NAMALWA (cell line): Measurements from ENCODE around the gene MED19.
A peak's percentile ranks its signal among the peaks of the same experiment; 100 is the strongest.
"Not testable (repeated sequence)": the region's sequence is repeated elsewhere in the genome, so short reads cannot be mapped to it uniquely, and the experiment has no call there.

Experiments used
- DNase-seq: peaks from one replicate; pipeline ENCODE4 v3.0.0-alpha.2; 2015; ENCODE audit warnings: low spot score

MED19 gene

GRCh38 chr11:57711414-57712255 is at the start of gene MED19:
Gene MED19, minus strand, starts transcription at chr11:57712215. Its CDS starts 36 bp downstream, at chr11:57712179.
- DNase-seq = peak; percentile 87

- DNase-seq = no peak
Observed at GRCh38 chr11:57758174-57758573, 46.2 kb upstream of the MED19 start.

- no peak for DNase-seq
Observed at GRCh38 chr11:57752954-57753353, 40.9 kb upstream of the MED19 start.

DNA sequence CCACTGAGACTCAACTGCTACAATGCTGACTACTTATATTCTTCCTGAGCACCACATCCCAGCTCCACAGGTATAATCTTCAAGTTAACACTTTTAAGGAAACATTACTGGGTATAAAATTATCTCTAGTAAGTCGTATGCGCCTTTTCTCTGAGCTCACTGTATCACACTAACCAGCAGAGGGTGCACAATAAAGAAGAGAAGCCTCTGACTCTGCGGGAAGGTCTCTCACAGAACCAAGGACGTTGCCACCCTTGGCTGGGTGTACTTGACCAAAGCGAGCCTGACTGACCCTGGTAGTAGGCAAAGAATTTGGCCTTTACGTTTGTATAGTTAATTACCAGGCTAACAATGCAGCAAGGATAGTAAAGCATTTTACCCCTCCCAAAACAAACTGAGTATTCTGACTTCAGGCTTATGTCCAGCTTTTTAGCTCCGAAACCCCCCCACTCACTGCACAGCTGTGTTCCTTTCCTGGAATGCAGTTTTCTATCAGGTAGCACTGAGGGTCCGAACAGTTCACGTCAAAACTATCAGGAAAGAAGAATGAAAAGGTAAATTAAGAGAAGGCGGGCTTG is 39.8 kb upstream of the MED19 start, which contains the start of gene BTBD18:
TSS of gene BTBD18 (minus strand) at position 144 of the 578 bp plus-strand sequence. CDS start 631 bp downstream, outside the sequence.
- peak; percentile 63 for DNase-seq

- DNase-seq = no peak
Observed at GRCh38 chr11:57751176-57751575, 39.2 kb upstream of the MED19 start.

GRCh38 chr11:57746920-57747319 is 34.9 kb upstream of the MED19 start:
- no peak for DNase-seq

DNA sequence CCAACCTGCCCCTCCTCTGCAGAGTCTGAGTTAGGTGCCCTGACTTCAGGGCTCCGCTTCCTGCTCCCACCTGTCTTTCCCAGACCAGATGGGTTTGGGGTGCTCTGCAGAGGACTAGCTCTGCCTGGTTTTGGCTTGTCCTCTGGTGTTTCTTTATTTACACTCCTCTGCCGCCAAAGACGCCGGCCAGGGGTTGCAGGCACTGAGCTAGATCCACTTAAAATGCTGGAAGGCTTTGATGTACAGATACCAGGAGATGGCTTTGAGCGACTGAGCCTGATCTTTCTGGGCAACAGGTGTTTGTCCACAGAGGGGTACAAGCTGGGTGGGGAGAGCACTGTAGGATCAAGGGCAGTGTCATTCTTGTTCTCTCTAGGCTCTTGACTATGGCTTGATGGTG is 33.2 kb upstream of the MED19 start:
- DNase-seq = no peak

DNA sequence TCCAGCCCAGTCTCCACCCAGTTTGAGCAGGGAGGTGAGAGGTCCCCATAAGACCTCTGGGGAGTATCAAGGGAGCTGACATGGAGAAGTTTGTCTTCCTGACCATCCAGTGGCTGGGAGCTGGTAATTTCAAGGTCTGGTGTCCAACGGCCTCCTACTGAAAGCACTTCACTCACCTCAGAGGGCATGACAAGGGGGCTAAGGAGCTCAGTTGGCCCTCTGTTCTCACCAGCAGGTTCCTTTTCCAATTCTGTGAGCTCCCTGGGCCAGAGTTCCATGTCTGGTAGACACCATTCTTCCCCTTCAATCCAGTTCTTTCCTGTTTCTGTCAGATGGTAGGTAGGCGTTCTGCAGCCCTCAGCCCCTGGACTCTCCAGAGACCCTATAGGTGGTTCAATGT is 32.3 kb upstream of the MED19 start:
- DNase-seq = no peak

- DNase-seq = no peak
Observed at GRCh38 chr11:57742087-57742452, 30.1 kb upstream of the MED19 start.

- peak; percentile 97 for DNase-seq
Observed at GRCh38 chr11:57741132-57742086, 29.4 kb upstream of the MED19 start, which contains the start of gene SELENOH. Gene SELENOH, plus strand, starts transcription at chr11:57741491. Its CDS starts 105 bp downstream, at chr11:57741596.

- DNase-seq = no peak
Observed at GRCh38 chr11:57735619-57736298, 23.7 kb upstream of the MED19 start.

DNA sequence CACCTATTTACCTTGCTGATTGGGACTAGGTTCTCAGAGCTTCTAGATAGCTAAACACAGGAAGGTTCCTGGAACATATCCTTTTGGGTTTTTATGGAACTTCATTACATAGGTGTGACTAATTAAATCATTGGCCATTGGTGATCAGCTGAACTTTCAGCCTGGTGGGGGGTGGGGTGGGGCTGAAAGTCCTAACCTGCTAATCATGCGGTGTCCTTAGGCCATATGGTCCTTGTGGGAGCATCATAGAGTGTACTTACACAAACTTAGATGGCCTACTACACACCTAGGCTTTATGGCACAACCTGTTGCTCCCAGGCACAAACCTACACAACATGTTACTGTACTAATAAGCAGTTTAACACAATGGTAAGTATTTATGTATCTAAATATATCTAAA is 20.6 kb upstream of the MED19 start:
- no peak for DNase-seq

GRCh38 chr11:57729479-57729878 is 17.5 kb upstream of the MED19 start:
- DNase-seq = no peak

GRCh38 chr11:57728829-57729228 is 16.8 kb upstream of the MED19 start:
- DNase-seq = no peak

DNA sequence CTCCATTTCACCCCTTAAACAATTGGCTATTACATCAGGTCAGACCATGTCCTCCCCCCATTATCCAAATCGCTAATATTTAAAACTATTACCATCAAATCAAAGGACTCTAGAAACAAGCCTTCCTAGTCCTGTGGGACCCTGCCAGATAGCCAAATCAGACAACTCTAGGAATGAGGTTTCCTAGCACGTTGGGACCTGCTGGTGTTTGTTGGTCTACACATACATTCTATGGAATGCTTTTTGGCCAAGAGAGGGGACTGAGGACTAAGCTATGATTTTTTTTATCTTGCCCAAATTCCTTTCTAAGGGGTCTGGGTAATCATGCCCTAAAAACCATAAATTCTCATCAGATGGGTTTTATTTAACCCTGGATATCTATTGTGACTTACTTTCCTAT is 15.2 kb upstream of the MED19 start:
- no peak for DNase-seq

DNA sequence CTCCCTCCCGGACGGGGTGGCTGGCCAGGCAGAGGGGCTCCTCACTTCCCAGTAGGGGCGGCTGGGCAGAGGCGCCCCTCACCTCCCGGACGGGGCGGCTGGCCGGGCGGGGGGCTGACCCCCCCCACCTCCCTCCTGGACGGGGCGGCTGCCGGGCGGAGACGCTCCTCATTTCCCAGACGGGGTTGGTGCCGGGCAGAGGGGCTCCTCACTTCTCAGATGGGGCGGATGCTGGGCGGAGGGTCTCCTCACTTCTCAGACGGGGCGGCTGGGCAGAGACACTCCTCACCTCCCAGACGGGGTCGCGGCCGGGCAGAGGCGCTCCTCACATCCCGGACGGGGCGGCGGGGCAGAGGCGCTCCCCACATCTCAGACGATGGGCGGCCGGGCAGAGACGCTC is 4.7 kb upstream of the MED19 start:
- not testable (repeated sequence) for DNase-seq

DNA sequence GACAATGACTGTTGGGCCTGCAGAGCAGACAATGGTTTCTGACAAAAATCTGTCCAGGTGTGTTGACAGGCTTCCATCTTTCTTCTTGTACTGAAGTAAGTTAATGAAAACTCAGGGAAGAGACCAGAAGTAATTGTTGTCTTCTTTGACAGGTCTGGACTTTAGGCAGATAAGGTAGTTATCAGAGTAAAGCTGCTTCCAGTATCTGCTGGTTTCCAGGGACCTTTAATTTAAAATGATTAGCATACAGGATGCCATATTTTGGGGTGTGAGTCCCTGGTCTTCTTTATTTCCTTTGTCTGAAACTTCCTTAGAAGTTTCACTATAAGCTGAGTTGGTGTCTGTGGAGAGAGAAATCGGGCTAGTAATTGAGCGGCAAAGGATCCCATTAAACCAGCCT is 1.8 kb upstream of the MED19 start:
- DNase-seq = no peak

- DNase-seq = peak; percentile 99
Observed at GRCh38 chr11:57712256-57713150, 488 bp upstream of the MED19 start, which contains the start of gene TMX2. Gene TMX2, plus strand, starts transcription at chr11:57712593. Its CDS starts 26 bp downstream, at chr11:57712619.

- no peak for DNase-seq
Observed at GRCh38 chr11:57709802-57710367, 2.1 kb downstream of the MED19 start.

DNA sequence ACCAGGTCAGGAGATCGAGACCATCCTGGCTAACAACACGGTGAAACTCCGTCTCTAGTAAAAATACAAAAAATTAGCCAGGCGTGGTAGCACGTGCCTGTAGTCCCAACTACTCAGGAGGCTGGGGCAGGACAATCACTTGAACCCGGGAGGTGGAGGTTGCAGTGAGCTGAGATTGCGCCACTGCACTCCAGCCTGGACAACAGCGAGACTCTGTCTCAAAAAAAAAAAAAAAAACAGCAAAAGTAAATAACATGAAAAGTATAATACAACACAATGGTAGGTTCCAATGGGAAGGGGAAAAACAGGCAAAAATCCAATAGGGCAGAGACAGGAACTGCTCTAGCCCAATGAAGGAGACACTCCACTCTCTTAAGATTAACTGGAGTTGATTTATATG is 6.6 kb downstream of the MED19 start:
- not testable (repeated sequence) for DNase-seq
